ENCODE results near the gene CCNT2.

- TF ChIP-seq POLR2A (IDR thresholded peaks at IDR 0.05) (no peak), CTCF (IDR thresholded peaks at IDR 0.05) (no peak)
These were observed 18.5 kb upstream of the CCNT2 start for GRCh38 chr2:134900151-134900550.
